HG03095 (cell line): ENCODE measurements around the gene KCNIP2.

ENCODE experiments used
- ATAC-seq: cut with Tn5 transposase; IDR thresholded peaks from one replicate; pipeline ENCODE4 v1.9.1; 2021; ENCODE audit warnings: moderate library complexity; ENCODE audit not compliant: unreplicated experiment

Gene KCNIP2

GRCh38 chr10:101843032-101844021 lies at the start of gene KCNIP2:
Gene KCNIP2, minus strand, starts transcription at chr10:101843800. Its CDS starts 232 bp downstream, at chr10:101843568.
- ATAC-seq = no peak

- no peak for ATAC-seq
Observed at GRCh38 chr10:101892782-101893391, 49.3 kb upstream of the KCNIP2 start.

GRCh38 chr10:101889256-101890210 lies 45.9 kb upstream of the KCNIP2 start:
- ATAC-seq = peak; percentile 54

DNA sequence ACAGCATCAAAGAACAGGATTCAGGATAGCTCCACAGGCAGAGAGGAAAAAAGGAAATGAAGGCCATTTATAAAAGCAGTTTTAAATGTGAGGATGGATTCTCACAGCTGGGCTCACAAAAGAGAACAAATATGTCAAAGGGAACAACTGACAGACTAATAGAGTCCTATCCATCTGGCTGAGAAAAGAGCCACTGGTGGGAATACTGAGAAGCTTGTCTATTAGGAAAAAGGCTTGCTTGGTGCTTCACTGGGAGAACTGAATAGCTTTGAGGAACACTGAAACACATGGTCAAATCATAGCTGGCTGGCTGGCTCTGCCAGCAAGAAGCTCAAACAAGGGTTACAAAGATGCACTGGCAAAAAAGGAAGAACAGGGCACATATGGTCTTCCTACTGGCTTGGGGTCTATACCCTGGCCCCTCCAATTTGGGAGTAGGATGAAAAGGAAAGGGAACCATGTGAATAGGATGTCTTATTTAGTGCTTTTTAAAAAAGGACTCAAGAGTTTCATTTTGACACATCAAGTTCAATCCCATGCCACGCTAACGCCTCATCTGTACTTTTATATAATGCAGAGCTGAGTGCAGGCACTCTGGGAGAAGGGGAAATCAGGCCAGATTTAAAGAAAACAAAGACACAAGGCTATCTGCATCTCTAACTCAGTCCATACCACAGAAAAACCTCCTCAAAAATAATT lies 44.8 kb upstream of the KCNIP2 start:
- no peak for ATAC-seq

- ATAC-seq = no peak
Observed at GRCh38 chr10:101887775-101888174, 44.2 kb upstream of the KCNIP2 start.

DNA sequence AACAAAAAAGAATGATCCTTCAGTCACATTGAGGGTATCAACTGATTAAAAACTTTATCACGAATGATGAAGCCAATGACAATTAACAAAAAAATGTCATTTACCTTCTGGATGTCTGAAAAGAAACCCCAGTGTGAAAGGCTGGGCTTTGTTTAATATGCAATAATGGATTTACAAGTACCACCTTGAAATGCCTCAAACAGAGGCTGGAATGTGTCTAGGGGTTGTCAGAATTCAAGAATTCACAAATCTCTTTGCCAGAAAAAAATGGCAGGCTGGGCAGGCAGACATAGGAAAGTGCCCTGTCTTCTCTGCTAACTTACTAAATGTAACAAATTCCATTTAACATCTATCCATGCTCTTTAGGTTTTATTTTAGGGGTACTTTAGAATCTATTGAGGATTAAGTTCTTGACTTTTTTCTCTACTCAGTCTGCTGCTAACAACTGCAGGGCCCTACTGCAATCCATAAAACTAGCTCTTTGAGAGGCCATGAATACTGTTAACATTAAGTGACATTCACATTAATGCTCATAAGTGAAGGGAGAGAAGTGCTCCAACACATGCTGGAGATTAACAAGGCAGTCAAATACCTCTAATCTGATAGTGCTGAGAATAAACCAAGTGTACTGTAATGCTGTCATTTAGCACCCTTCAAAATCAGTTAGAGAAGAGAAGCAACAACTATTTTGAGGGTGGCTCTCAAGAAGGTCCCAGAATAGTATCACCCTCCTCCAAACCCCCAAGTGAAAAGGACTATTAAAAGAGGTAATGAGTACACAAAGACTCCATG lies 43.1 kb upstream of the KCNIP2 start:
- ATAC-seq = no peak

DNA sequence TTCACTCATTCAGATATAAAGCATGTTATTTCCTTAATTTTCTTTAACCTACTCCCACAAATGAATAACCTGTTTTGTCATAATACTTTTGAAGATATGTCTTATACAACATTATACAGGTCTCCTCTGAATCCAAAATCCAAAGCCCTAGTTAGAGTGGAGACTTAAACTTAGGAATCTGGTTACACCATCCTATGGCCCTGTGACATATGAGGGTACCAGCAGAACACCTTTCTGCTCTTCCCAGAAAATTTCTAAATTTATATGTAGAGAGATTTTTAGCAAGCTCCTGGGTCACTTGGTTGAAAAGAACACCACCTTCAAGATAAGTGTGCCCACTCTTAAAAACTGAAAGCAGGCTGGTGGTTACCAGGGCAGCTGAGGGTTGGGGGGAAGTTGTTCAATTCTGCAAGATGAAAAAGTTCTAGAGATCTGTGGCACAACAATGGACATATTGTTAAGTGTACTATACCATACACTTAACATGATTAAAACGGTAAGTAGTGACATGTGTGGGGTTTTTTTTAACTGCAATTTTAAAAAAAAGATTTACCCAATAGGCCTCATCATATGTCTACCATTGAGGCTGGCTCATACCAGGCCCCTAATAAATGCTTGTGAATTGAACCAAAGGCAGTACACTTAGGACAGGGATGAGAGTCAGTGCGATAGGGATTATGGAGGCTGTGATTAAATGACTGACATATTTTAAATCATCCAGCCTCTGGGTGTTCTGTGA lies 37.6 kb upstream of the KCNIP2 start:
- ATAC-seq = no peak

DNA sequence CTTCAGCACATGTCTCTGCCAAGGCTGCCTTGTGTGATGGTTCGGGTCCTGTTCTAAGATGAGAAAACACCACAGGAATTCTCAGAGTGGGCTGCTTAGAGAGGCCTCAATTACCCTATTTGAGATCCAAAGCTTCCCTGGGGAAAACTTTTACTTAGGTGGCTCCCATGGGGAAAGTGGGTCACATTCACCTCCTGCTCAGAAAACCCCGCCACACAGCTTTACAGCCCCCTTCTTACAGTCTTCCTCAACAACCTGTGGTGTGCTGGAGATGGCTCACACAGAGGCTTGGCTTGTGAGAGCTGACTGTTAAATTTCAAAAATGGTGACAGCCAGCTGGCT lies 36.6 kb upstream of the KCNIP2 start:
- ATAC-seq = no peak

- ATAC-seq = no peak
Observed at GRCh38 chr10:101879456-101880231, 36.0 kb upstream of the KCNIP2 start.

- no peak for ATAC-seq
Observed at GRCh38 chr10:101878869-101879268, 35.3 kb upstream of the KCNIP2 start.

DNA sequence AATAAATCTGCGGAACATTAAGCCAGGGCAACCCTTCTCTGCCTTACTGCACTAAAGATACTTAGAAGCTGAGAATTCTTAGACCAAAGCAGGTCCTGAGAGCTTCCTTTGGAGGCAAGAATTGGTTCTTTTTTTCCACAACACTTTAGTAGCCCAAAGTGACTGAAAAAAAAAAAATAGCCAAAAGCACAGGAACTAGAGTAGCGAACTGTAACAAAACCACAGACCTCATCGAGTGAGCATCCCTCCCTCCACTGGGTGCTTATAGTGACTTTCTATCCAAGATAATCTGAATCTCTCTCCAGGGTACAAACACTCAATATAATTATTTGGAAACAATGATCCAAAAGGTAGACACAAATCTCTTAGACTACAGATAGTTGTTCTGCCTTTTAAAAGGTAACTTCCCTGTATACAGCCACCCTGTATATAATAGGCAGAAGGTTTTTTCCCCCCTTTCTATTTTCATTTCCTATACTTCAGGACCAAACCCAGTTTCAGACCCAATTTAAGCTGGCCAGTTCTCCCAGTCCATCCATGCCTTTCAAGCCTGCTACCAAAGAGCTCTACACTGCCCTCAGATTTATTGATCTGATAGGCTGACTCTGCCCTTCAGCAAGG lies 31.6 kb upstream of the KCNIP2 start:
- no peak for ATAC-seq

GRCh38 chr10:101874252-101874651 lies 30.7 kb upstream of the KCNIP2 start:
- ATAC-seq = no peak

DNA sequence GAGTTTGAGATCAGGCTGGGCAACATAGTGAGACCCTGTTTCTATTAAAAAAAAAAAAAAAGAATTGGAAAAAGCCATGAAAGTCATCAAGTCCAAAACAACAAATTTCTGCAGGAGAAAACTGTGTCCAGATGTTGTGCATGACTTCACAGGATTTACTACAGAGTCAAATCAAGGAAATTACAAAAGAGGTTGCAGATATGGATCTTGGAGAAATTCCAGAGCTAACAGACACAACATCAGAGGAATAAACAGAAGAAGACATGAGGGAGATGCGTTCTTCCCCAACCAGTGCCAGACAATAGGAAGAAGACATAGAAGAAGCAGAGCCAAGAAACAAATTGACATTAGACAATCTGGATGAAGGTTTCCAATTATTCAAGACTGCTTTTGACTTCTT lies 24.3 kb upstream of the KCNIP2 start:
- ATAC-seq = no peak

GRCh38 chr10:101859530-101859929 lies 15.9 kb upstream of the KCNIP2 start:
- ATAC-seq = no peak

- ATAC-seq = peak; percentile 67
Observed at GRCh38 chr10:101858723-101859500, 15.3 kb upstream of the KCNIP2 start.

- ATAC-seq = no peak
Observed at GRCh38 chr10:101857802-101858476, 14.3 kb upstream of the KCNIP2 start.

- no peak for ATAC-seq
Observed at GRCh38 chr10:101856626-101857025, 13.0 kb upstream of the KCNIP2 start.
